HCT116 (cell line): Measurements from ENCODE around the gene KCNQ1OT1. TPM values are rescaled to one million over a fixed set of nuclear protein-coding genes. Genes with fewer than 3 reads are reported as not detected.

ENCODE experiments used
- ATAC-seq: fragments of 200-7000 bp; cut with Tn5 transposase; 2 replicates; pipeline ENCODE4 v1.9.1; 2020; ENCODE audit warnings: mild to moderate bottlenecking, moderate library complexity
- BruUV-seq: library from RNA; stranded (reverse); fragments of 400-500 nt; replicated peaks from 2 replicates; lab custom pipeline; 2021; lab: Mats Ljungman, UMichigan
- CTCF ChIA-PET: fragments of 300-600 bp; sonication (Branson Sonifier 250); formaldehyde crosslinking; loops from one replicate; lab custom pipeline; 2021; ENCODE audit warnings: antibody characterized with exemption; lab: Charles Lee
- POLR2A ChIA-PET: fragments of 300-600, 350-600 bp; sonication (Branson Sonifier 250); formaldehyde crosslinking; loops from one replicate; lab custom pipeline; 2021; ENCODE audit warnings: antibody characterized with exemption; lab: Charles Lee
- RAD21 ChIA-PET, 2 experiments: fragments of 300-600 bp; sonication (Branson Sonifier 250); formaldehyde crosslinking; loops; one replicate each; lab custom pipeline; 2023; ENCODE audit warnings: low total read pairs in 2 of 2; ENCODE audit not compliant: uncharacterized antibody in 2 of 2, unreplicated experiment in 2 of 2, low non-redundant PET in 1 of 2; lab: Charles Lee
- DNase-seq: peaks from one replicate; pipeline ENCODE4 v3.0.0-alpha.2; 2010; ENCODE audit warnings: low read depth, low spot score
- H2AFZ ChIP-seq: fragments of 200-600 bp; shearing (Covaris generic), sonication (generic); 2 replicates; pipeline ENCODE4 v1.6.1; 2017; ENCODE audit warnings: low read depth, mixed run types, mixed read lengths, antibody characterized with exemption, low read length; ENCODE audit not compliant: poor library complexity, severe bottlenecking
- H3K27ac ChIP-seq: 2 replicates; pipeline ENCODE4 v1.5.1; 2012; ENCODE audit warnings: low read depth, low read length
- H3K27me3 ChIP-seq: fragments of 200-600 bp; sonication (generic); 2 replicates; pipeline ENCODE4 v1.6.1; 2016; ENCODE audit warnings: mixed run types, low read length, mixed read lengths; ENCODE audit not compliant: insufficient read depth
- H3K36me3 ChIP-seq, 2 experiments: fragments of 200-500 bp in 1 of 2; fragments of 200-600 bp in 1 of 2; sonication (Bioruptor generic) in 1 of 2; sonication (generic) in 1 of 2; 2 replicates each; pipeline versions ENCODE4 v1.5.1 to v1.6.1; 2014 to 2016; ENCODE audit warnings: low read length in 2 of 2, inconsistent platforms in 1 of 2, mixed read lengths in 1 of 2, mixed run types in 1 of 2; ENCODE audit not compliant: insufficient read depth in 2 of 2, control insufficient read depth in 1 of 2
- H3K4me1 ChIP-seq, 2 experiments: fragments of 200-600 bp in 1 of 2; sonication (generic) in 1 of 2; 2 replicates each; pipeline versions ENCODE4 v1.5.1 to v1.6.1; 2012 to 2017; ENCODE audit warnings: low read length in 2 of 2, inconsistent platforms in 1 of 2, mild to moderate bottlenecking in 1 of 2, mixed read lengths in 1 of 2, mixed run types in 1 of 2, moderate library complexity in 1 of 2; ENCODE audit not compliant: insufficient read depth in 2 of 2, control insufficient read depth in 1 of 2
- H3K4me2 ChIP-seq: fragments of 200-600 bp; sonication (generic); 2 replicates; pipeline ENCODE4 v1.6.1; 2017; ENCODE audit warnings: mixed run types, low read length, mixed read lengths
- H3K4me3 ChIP-seq, 2 experiments: fragments of 200-600 bp in 1 of 2; sonication (generic) in 1 of 2; replicated peaks in 1 of 2; 2 replicates each; pipeline ENCODE4 v1.5.1; 2011 to 2016; ENCODE audit warnings: low read length in 2 of 2, control low read depth in 1 of 2, low read depth in 1 of 2, mild to moderate bottlenecking in 1 of 2, mixed read lengths in 1 of 2, mixed run types in 1 of 2
- H3K79me2 ChIP-seq: fragments of 200-600 bp; sonication (generic); 2 replicates; pipeline ENCODE4 v1.6.1; 2017; ENCODE audit warnings: mild to moderate bottlenecking, mixed run types, low read length, moderate library complexity, mixed read lengths; ENCODE audit not compliant: insufficient read depth
- H3K9ac ChIP-seq: fragments of 200-600 bp; sonication (generic); 2 replicates; pipeline ENCODE4 v1.6.1; 2016; ENCODE audit warnings: low read length, mixed read lengths
- H3K9me2 ChIP-seq: fragments of 200-600 bp; sonication (generic), shearing (Covaris generic); 2 replicates; pipeline ENCODE4 v1.6.1; 2017; ENCODE audit warnings: mixed run types, mild to moderate bottlenecking, moderate library complexity; ENCODE audit not compliant: insufficient read depth
- H3K9me3 ChIP-seq, 2 experiments: fragments of 200-500 bp in 1 of 2; fragments of 200-600 bp in 1 of 2; sonication (Bioruptor generic) in 1 of 2; sonication (generic) in 1 of 2; 2 replicates each; pipeline ENCODE4 v1.6.1; 2014 to 2017; ENCODE audit warnings: low read length in 2 of 2, mixed read lengths in 2 of 2, inconsistent platforms in 1 of 2, low read depth in 1 of 2, mild to moderate bottlenecking in 1 of 2, mixed run types in 1 of 2, moderate library complexity in 1 of 2; ENCODE audit not compliant: control insufficient read depth in 1 of 2, insufficient read depth in 1 of 2
- H4K20me1 ChIP-seq: fragments of 200-600 bp; sonication (generic), shearing (Covaris generic); 2 replicates; pipeline ENCODE4 v1.6.1; 2017; ENCODE audit warnings: mixed run types, mild to moderate bottlenecking, moderate library complexity; ENCODE audit not compliant: insufficient read depth
- CBX3 ChIP-seq: IDR thresholded peaks from 2 replicates; pipeline ENCODE4 v1.6.1; 2012; ENCODE audit warnings: low read depth
- CTCF ChIP-seq, 3 experiments: fragments of 200-600 bp in 1 of 3; sonication (generic) in 1 of 3; IDR thresholded peaks in 2 of 3; conservative IDR thresholded peaks in 1 of 3; 2 replicates each; pipeline ENCODE4 v1.5.1; 2012 to 2017; ENCODE audit warnings: low read depth in 2 of 3, low read length in 2 of 3, antibody characterized with exemption in 1 of 3, borderline replicate concordance in 1 of 3, control low read depth in 1 of 3, mild to moderate bottlenecking in 1 of 3, mixed read lengths in 1 of 3, mixed run types in 1 of 3, moderate library complexity in 1 of 3; ENCODE audit not compliant: insufficient read depth in 1 of 3
- EGR1 ChIP-seq: IDR thresholded peaks from 2 replicates; pipeline ENCODE4 v1.6.1; 2012; ENCODE audit warnings: low read depth
- EZH2 ChIP-seq: fragments of 200-600 bp; sonication (generic); IDR thresholded peaks from 2 replicates; pipeline ENCODE4 v1.6.1; 2017; ENCODE audit warnings: antibody characterized with exemption, mixed run types
- EZH2phosphoT487 ChIP-seq: fragments of 200-600 bp; IDR thresholded peaks from 2 replicates; pipeline ENCODE4 v1.6.1; 2018; ENCODE audit warnings: antibody characterized with exemption, borderline replicate concordance
- FOSL1 ChIP-seq: IDR thresholded peaks from 2 replicates; pipeline ENCODE4 v1.6.1; 2012; ENCODE audit warnings: low read depth
- JUND ChIP-seq: IDR thresholded peaks from 2 replicates; pipeline ENCODE4 v1.6.1; 2012
- POLR2A ChIP-seq: IDR thresholded peaks from 2 replicates; pipeline ENCODE4 v1.7.0; 2011; ENCODE audit warnings: borderline replicate concordance; ENCODE audit not compliant: insufficient read depth, insufficient read length; ENCODE audit errors: extremely low read depth
- POLR2AphosphoS5 ChIP-seq: IDR thresholded peaks from 2 replicates; pipeline ENCODE4 v1.6.1; 2011; ENCODE audit warnings: mild to moderate bottlenecking, low read depth, low read length, moderate library complexity
- RAD21 ChIP-seq: IDR thresholded peaks from 2 replicates; pipeline ENCODE4 v1.6.1; 2012; ENCODE audit warnings: low read depth, mild to moderate bottlenecking
- SP1 ChIP-seq: IDR thresholded peaks from 2 replicates; pipeline ENCODE4 v1.6.1; 2012; ENCODE audit warnings: low read depth
- SRF ChIP-seq: IDR thresholded peaks from 2 replicates; pipeline ENCODE4 v1.6.1; 2012; ENCODE audit warnings: low read depth
- TCF7L2 ChIP-seq: IDR thresholded peaks from 2 replicates; pipeline ENCODE4 v1.7.0; 2011; ENCODE audit warnings: borderline replicate concordance, inconsistent platforms; ENCODE audit not compliant: insufficient read depth, insufficient read length; ENCODE audit errors: extremely low read depth
- ZBTB33 ChIP-seq: IDR thresholded peaks from 2 replicates; pipeline ENCODE4 v1.6.1; 2011; ENCODE audit warnings: mild to moderate bottlenecking, low read length, moderate library complexity; ENCODE audit not compliant: insufficient replicate concordance; ENCODE audit errors: extremely low read depth
- ZFX ChIP-seq: fragments of 450-650 bp; IDR thresholded peaks from 2 replicates; pipeline ENCODE4 v1.6.1; 2017
- intact Hi-C: fragments of 100-400 bp; cut with micrococcal nuclease; formaldehyde crosslinking; loops from 2 replicates; pipeline ENCODE4 v1.10.0; 2022
- total RNA-seq: library from RNA; stranded (reverse); gene quantifications from one replicate; pipeline ENCODE4 v1.2.1, GENCODE V29; 2021; ENCODE audit not compliant: unreplicated experiment
- TF ChIP-seq, protein P1 (sequence below): IDR thresholded peaks from 2 replicates; pipeline ENCODE4 v1.6.1; 2012

KCNQ1OT1 gene
- total RNA-seq, 1 experiment from 2014 or later = 1.1 TPM

- Histone ChIP-seq H3K79me2 (no peaks in the 10 kb centered on the region), H3K27ac (no peak overlapping the region), H3K27me3 (no peaks in the 10 kb centered on the region), H3K9me2 (no peaks in the 10 kb centered on the region), H3K4me3 (no peak overlapping the region), H3K36me3 (no peaks in the 10 kb centered on the region), H3K9ac (no peak overlapping the region), H3K4me1 (no peaks in the 10 kb centered on the region), H3K9me3 (no peaks in the 10 kb centered on the region; a peak in 1 of 4 replicates), H3K4me2 (no peak overlapping the region), H4K20me1 (no peaks in the 10 kb centered on the region), H2AFZ (no peak overlapping the region)
- POLR2A ChIA-PET = no interaction called here
- DNase-seq (no peak), ATAC-seq (no peak)
- TF ChIP-seq ZBTB33 (no peak), SRF (no peak), EGR1 (no peak), FOSL1 (no peak), RAD21 (no peak), POLR2A (no peak), EZH2 (no peak), EZH2phosphoT487 (no peak), TCF7L2 (no peak), CTCF (IDR thresholded peaks at IDR 0.05 in 2 of 3, conservative IDR thresholded peaks at IDR 0.05 in 1 of 3; ENCODE audit: borderline replicate concordance in 1 of 3, insufficient read depth in 1 of 3, low read depth in 2 of 3, low read length in 2 of 3) (no peak), ZFX (no peak), SP1 (no peak), JUND (no peak), CBX3 (no peak), POLR2AphosphoS5 (no peak)
- TF ChIP-seq, protein P1, sequence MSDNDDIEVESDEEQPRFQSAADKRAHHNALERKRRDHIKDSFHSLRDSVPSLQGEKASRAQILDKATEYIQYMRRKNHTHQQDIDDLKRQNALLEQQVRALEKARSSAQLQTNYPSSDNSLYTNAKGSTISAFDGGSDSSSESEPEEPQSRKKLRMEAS = no peak
- intact Hi-C loops = no loop called here
- CTCF ChIA-PET = no interaction called here
- BruUV-seq = no TSS peak
- RAD21 ChIA-PET = no interaction called here
Observed at GRCh38 chr11:2708757-2709281, 9.0 kb upstream of the KCNQ1OT1 start.
